ENCODE measurements around the gene FAM185A.
"Not testable (repeated sequence)": the region's sequence is repeated elsewhere in the genome, so short reads cannot be mapped to it uniquely, and the experiment has no call there.

- TF ChIP-seq CTCF (IDR thresholded peaks at IDR 0.05; ENCODE audit: insufficient read depth, low read length); POLR2AphosphoS5 (IDR thresholded peaks at IDR 0.05; ENCODE audit: low read depth); SPI1 (IDR thresholded peaks at IDR 0.05; ENCODE audit: borderline replicate concordance, low read depth); REST (IDR thresholded peaks at IDR 0.05; ENCODE audit: insufficient replicate concordance, low read depth); GABPA (IDR thresholded peaks at IDR 0.05; ENCODE audit: low read depth): not testable (repeated sequence)
Observed at GRCh38 chr7:102776217-102776616, 27.4 kb downstream of the FAM185A start.
